ENCODE results near the gene POC1A. TPM values are rescaled to one million over a fixed set of nuclear protein-coding genes. Genes with fewer than 3 reads are reported as not detected.

POC1A gene
- total RNA-seq, 8 experiments from 2014 or later: 1.2 to 13.2 (median 3.0) TPM

GRCh38 chr3:52145736-52146110 is 8.5 kb downstream of the POC1A start:
- H3K4me3 ChIP-seq: no peak overlapping the region
- no peak overlapping the region for H3K27ac ChIP-seq
- whole genome bisulfite sequencing, 10 experiments: 80 to 100% (median 88%) methylated on average over 1 to 5 of the region's 8 CpGs; no CpG with 5 or more reads in 6 of the 10 experiments
- in situ Hi-C loops (cut with MboI; ENCODE audit: low pct_unique_long_range_greater_than_20kb in 2 of 9, low sequenced_read_pairs in 9 of 9, unreplicated experiment in 9 of 9): loop anchor here in 7 of 9 experiments (10.0 to 25.0 kb wide), 2 partner anchors 133 to 141 kb away; no protein-coding TSS in a partner anchor
- no peak for ATAC-seq (replicated peaks in 6 of 8)
- peaks cover 3 to 4% of the 10 kb centered on the region in 2 donors for H3K4me1 ChIP-seq (replicated peaks in 1 of 2)

- Histone ChIP-seq H3K27ac (no peak overlapping the region), H3K4me3 (no peak overlapping the region), H3K4me1 (replicated peaks in 1 of 2) (peaks cover 3 to 4% of the 10 kb centered on the region in 2 donors)
- in situ Hi-C loops (cut with MboI; ENCODE audit: low pct_unique_long_range_greater_than_20kb in 2 of 9, low sequenced_read_pairs in 9 of 9, unreplicated experiment in 9 of 9): loop anchor here (5.0 to 25.0 kb wide), 3 partner anchors 133 to 143 kb away; no protein-coding TSS in a partner anchor
- peak in 1 of 8 experiments; percentile 5 for ATAC-seq (replicated peaks in 6 of 8)
- 77 to 100% (median 93%) methylated on average over 1 to 4 of the region's 11 CpGs; no CpG with 5 or more reads in 6 of the 10 experiments for WGBS, 10 experiments
These were observed 9.2 kb downstream of the POC1A start for GRCh38 chr3:52144796-52145735.

GRCh38 chr3:52144034-52144795 is 10.0 kb downstream of the POC1A start:
- in situ Hi-C loops (cut with MboI; ENCODE audit: low pct_unique_long_range_greater_than_20kb in 2 of 9, low sequenced_read_pairs in 9 of 9, unreplicated experiment in 9 of 9): loop anchor here (5.0 to 25.0 kb wide), 3 partner anchors 132 to 142 kb away; no protein-coding TSS in a partner anchor
- Histone ChIP-seq H3K27ac (peak overlapping the region; percentile 35 to 44), H3K4me3 (no peak overlapping the region), H3K4me1 (replicated peaks in 1 of 2) (peaks cover 3 to 4% of the 10 kb centered on the region in 2 donors)
- WGBS, 10 experiments: 70 to 100% methylated on average over 1 to 2 of the region's 3 CpGs; no CpG with 5 or more reads in 8 of the 10 experiments
- peak; percentile 86 to 99 (median 92) for ATAC-seq (replicated peaks in 6 of 8)

- Histone ChIP-seq H3K4me1 (replicated peaks in 1 of 2) (peaks cover 3 to 4% of the 10 kb centered on the region in 2 donors), H3K4me3 (no peak overlapping the region), H3K27ac (no peak overlapping the region)
- in situ Hi-C loops (cut with MboI; ENCODE audit: low pct_unique_long_range_greater_than_20kb in 2 of 9, low sequenced_read_pairs in 9 of 9, unreplicated experiment in 9 of 9): loop anchor here (5.0 to 25.0 kb wide), 3 partner anchors 131 to 141 kb away; no protein-coding TSS in a partner anchor
- 50 to 60% methylated on average over 1 to 2 of the region's 3 CpGs; no CpG with 5 or more reads in 8 of the 10 experiments for WGBS, 10 experiments
- no peak for ATAC-seq (replicated peaks in 6 of 8)
These were observed 10.6 kb downstream of the POC1A start for GRCh38 chr3:52143616-52144015.

GRCh38 chr3:52143156-52143555 is 11.1 kb downstream of the POC1A start:
- Histone ChIP-seq H3K4me1 (replicated peaks in 1 of 2) (peaks cover 3 to 4% of the 10 kb centered on the region in 2 donors), H3K4me3 (no peak overlapping the region), H3K27ac (no peak overlapping the region)
- in situ Hi-C loops (cut with MboI; ENCODE audit: low pct_unique_long_range_greater_than_20kb in 2 of 9, low sequenced_read_pairs in 9 of 9, unreplicated experiment in 9 of 9): loop anchor here (5.0 to 25.0 kb wide), 3 partner anchors 131 to 141 kb away; no protein-coding TSS in a partner anchor
- 80 to 86% methylated on average over 1 of the region's 4 CpGs; no CpG with 5 or more reads in 8 of the 10 experiments for WGBS, 10 experiments
- ATAC-seq (replicated peaks in 6 of 8): no peak

GRCh38 chr3:52141751-52142150 is 12.5 kb downstream of the POC1A start:
- Histone ChIP-seq H3K27ac (no peak overlapping the region), H3K4me1 (replicated peaks in 1 of 2) (peaks cover 3 to 4% of the 10 kb centered on the region in 2 donors), H3K4me3 (no peak overlapping the region)
- 80 to 100% (median 100%) methylated on average over 1 to 5 of the region's 7 CpGs; no CpG with 5 or more reads in 5 of the 10 experiments for WGBS, 10 experiments
- ATAC-seq (replicated peaks in 6 of 8): no peak
- in situ Hi-C loops (cut with MboI; ENCODE audit: low pct_unique_long_range_greater_than_20kb in 2 of 9, low sequenced_read_pairs in 9 of 9, unreplicated experiment in 9 of 9): loop anchor here (5.0 to 25.0 kb wide), 3 partner anchors 129 to 139 kb away; no protein-coding TSS in a partner anchor

GRCh38 chr3:52140769-52141168 is 13.5 kb downstream of the POC1A start:
- H3K27ac ChIP-seq: no peak overlapping the region
- in situ Hi-C loops (cut with MboI; ENCODE audit: low pct_unique_long_range_greater_than_20kb in 2 of 9, low sequenced_read_pairs in 9 of 9, unreplicated experiment in 9 of 9): loop anchor here (5.0 to 25.0 kb wide), 3 partner anchors 128 to 138 kb away; no protein-coding TSS in a partner anchor
- no peak for ATAC-seq (replicated peaks in 6 of 8)

GRCh38 chr3:52140000-52140399 is 14.2 kb downstream of the POC1A start:
- Histone ChIP-seq H3K4me1 (replicated peaks in 1 of 2) (peaks cover 3 to 4% of the 10 kb centered on the region in 2 donors), H3K4me3 (no peak overlapping the region), H3K27ac (no peak overlapping the region)
- no peak for ATAC-seq (replicated peaks in 6 of 8)
- in situ Hi-C loops (cut with MboI; ENCODE audit: low pct_unique_long_range_greater_than_20kb in 2 of 9, low sequenced_read_pairs in 9 of 9, unreplicated experiment in 9 of 9): loop anchor here (5.0 to 25.0 kb wide), 3 partner anchors 128 to 138 kb away; no protein-coding TSS in a partner anchor
- WGBS, 10 experiments: 83 to 100% (median 95%) methylated on average over 1 to 9 of the region's 9 CpGs; no CpG with 5 or more reads in 5 of the 10 experiments

More at GRCh38 chr3:52140769-52141168, 13.5 kb downstream of the POC1A start:
- 80 to 100% (median 95%) methylated on average over 1 to 2 of the region's 5 CpGs; no CpG with 5 or more reads in 4 of the 10 experiments for WGBS, 10 experiments
- H3K4me1 ChIP-seq (replicated peaks in 1 of 2): peaks cover 3 to 4% of the 10 kb centered on the region in 2 donors
- H3K4me3 ChIP-seq: no peak overlapping the region

- in situ Hi-C loops (cut with MboI; ENCODE audit: low pct_unique_long_range_greater_than_20kb in 2 of 9, low sequenced_read_pairs in 9 of 9, unreplicated experiment in 9 of 9): loop anchor here in 3 of 9 experiments (25.0 kb wide), 1 partner anchor 125 kb away; no protein-coding TSS in a partner anchor
- H3K4me1 ChIP-seq (replicated peaks in 1 of 2): no peaks in the 10 kb centered on the region
- 86 to 100% (median 96%) methylated on average over 1 to 4 of the region's 7 CpGs; no CpG with 5 or more reads in 7 of the 10 experiments for WGBS, 10 experiments
- no peak for ATAC-seq (replicated peaks in 6 of 8)
- no peak overlapping the region for H3K27ac ChIP-seq
- no peak overlapping the region for H3K4me3 ChIP-seq
These were observed 16.9 kb downstream of the POC1A start for GRCh38 chr3:52137311-52137710.

GRCh38 chr3:52136513-52136912 is 17.7 kb downstream of the POC1A start:
- no peak for ATAC-seq (replicated peaks in 6 of 8)
- 20 to 100% (median 93%) methylated on average over 1 to 6 of the region's 9 CpGs; no CpG with 5 or more reads in 3 of the 10 experiments for WGBS, 10 experiments
- H3K4me3 ChIP-seq: no peak overlapping the region
- no peaks in the 10 kb centered on the region for H3K4me1 ChIP-seq (replicated peaks in 1 of 2)
- in situ Hi-C loops (cut with MboI; ENCODE audit: low pct_unique_long_range_greater_than_20kb in 2 of 9, low sequenced_read_pairs in 9 of 9, unreplicated experiment in 9 of 9): loop anchor here in 3 of 9 experiments (25.0 kb wide), 1 partner anchor 124 kb away; no protein-coding TSS in a partner anchor
- H3K27ac ChIP-seq: no peak overlapping the region

GRCh38 chr3:52135332-52135731 is 18.9 kb downstream of the POC1A start:
- in situ Hi-C loops (cut with MboI; ENCODE audit: low pct_unique_long_range_greater_than_20kb in 2 of 9, low sequenced_read_pairs in 9 of 9, unreplicated experiment in 9 of 9): loop anchor here in 3 of 9 experiments (25.0 kb wide), 1 partner anchor 123 kb away; no protein-coding TSS in a partner anchor
- Histone ChIP-seq H3K4me1 (replicated peaks in 1 of 2) (no peaks in the 10 kb centered on the region), H3K4me3 (no peak overlapping the region), H3K27ac (no peak overlapping the region)
- ATAC-seq (replicated peaks in 6 of 8): no peak
- 90 to 100% (median 90%) methylated on average over 1 to 2 of the region's 4 CpGs; no CpG with 5 or more reads in 5 of the 10 experiments for WGBS, 10 experiments

- no peak overlapping the region for H3K27ac ChIP-seq
- no peak for ATAC-seq (replicated peaks in 6 of 8)
- WGBS, 10 experiments: 60 to 100% (median 89%) methylated on average over 1 to 3 of the region's 3 CpGs; no CpG with 5 or more reads in 5 of the 10 experiments
- in situ Hi-C loops (cut with MboI; ENCODE audit: low pct_unique_long_range_greater_than_20kb in 2 of 9, low sequenced_read_pairs in 9 of 9, unreplicated experiment in 9 of 9): loop anchor here in 3 of 9 experiments (25.0 kb wide), 1 partner anchor 122 kb away; no protein-coding TSS in a partner anchor
- no peaks in the 10 kb centered on the region for H3K4me1 ChIP-seq (replicated peaks in 1 of 2)
- no peak overlapping the region for H3K4me3 ChIP-seq
These were observed 19.5 kb downstream of the POC1A start for GRCh38 chr3:52134761-52135160.

Measured in motor neuron (in vitro differentiated cells).